Kidney (tissue), 14 donors: ENCODE measurements around the gene PBX3. TPM values are rescaled to one million over a fixed set of nuclear protein-coding genes. Genes with fewer than 3 reads are reported as not detected.

ENCODE experiments used
- DNase-seq, 5 donors: peaks; one replicate each; pipeline ENCODE4 v3.0.0-alpha.2; 2013 to 2020
- FAIRE-seq: peaks from 2 replicates; lab custom pipeline; 2012; peaks lifted over from hg19 to GRCh38; lab: Jason Lieb, UNC
- H3K27ac ChIP-seq, 2 donors: one replicate each; pipeline ENCODE4 v1.7.0; 2013; ENCODE audit warnings: low read depth in 2 of 2, low read length in 2 of 2, inconsistent platforms in 1 of 2
- H3K27me3 ChIP-seq: one replicate; pipeline ENCODE4 v1.7.1; 2013; ENCODE audit warnings: low read length, inconsistent platforms; ENCODE audit not compliant: control insufficient read depth, insufficient read depth
- H3K36me3 ChIP-seq, 3 donors: one replicate each; pipeline versions ENCODE4 v1.7.0 to v1.7.1; 2013; ENCODE audit warnings: low read length in 3 of 3, control low read depth in 1 of 3, inconsistent platforms in 1 of 3; ENCODE audit not compliant: insufficient read depth in 3 of 3, control insufficient read depth in 2 of 3
- H3K4me1 ChIP-seq, 3 donors: one replicate each; pipeline versions ENCODE4 v1.7.0 to v1.7.1; 2013; ENCODE audit warnings: low read length in 3 of 3, inconsistent platforms in 1 of 3, low read depth in 1 of 3; ENCODE audit not compliant: control insufficient read depth in 2 of 3, insufficient read depth in 2 of 3
- H3K4me3 ChIP-seq, 3 donors: one replicate each; pipeline versions ENCODE4 v1.7.0 to v1.8.1; 2013; ENCODE audit warnings: low read length in 3 of 3, control low read depth in 1 of 3, inconsistent platforms in 1 of 3
- H3K9ac ChIP-seq, 3 donors: one replicate each; pipeline versions ENCODE4 v1.7.0 to v1.7.1; 2013; ENCODE audit warnings: low read length in 3 of 3, control low read depth in 1 of 3, inconsistent platforms in 1 of 3
- H3K9me3 ChIP-seq, 3 donors: one replicate each; pipeline versions ENCODE4 v1.7.0 to v1.7.1; 2013; ENCODE audit warnings: low read length in 3 of 3, control low read depth in 1 of 3, inconsistent platforms in 1 of 3; ENCODE audit not compliant: control insufficient read depth in 2 of 3, insufficient read depth in 1 of 3
- intact Hi-C: fragments of 100-400 bp; cut with DNase I; formaldehyde crosslinking; loops from one replicate; pipeline ENCODE4 v1.11.1; 2022
- polyA plus RNA-seq: library from polyadenylated mRNA; stranded (reverse); fragments of 350-450 nt; fragmentation: Illumina TruSeq; extraction: RNeasy Lipid Tissue Mini Kit (QIAGEN cat#74804); gene quantifications from one replicate; pipeline ENCODE4 v1.2.3, GENCODE V29; 2014; ENCODE audit warnings: low read depth, low replicate concordance; ENCODE audit not compliant: insufficient read depth
- total RNA-seq: library from RNA; stranded (reverse); fragmentation: NEBNext Ultra II Directional; extraction: Animal tissue kit (Norgen Biotek cat#: 25700); gene quantifications from one replicate; pipeline ENCODE4 v1.2.1, GENCODE V29; 2021
- TF ChIP-seq, protein P1 (sequence below): IDR thresholded peaks from 3 replicates; pipeline ENCODE4 v1.5.1; 2012; ENCODE audit warnings: mild to moderate bottlenecking, moderate library complexity, borderline replicate concordance; ENCODE audit not compliant: insufficient read depth; ENCODE audit errors: extremely low read depth
- donor health status: control.
- donor health status: control.
- donor health status: control.
- donor health status: control.
- donor health status: control.
- donor health status: DM: yes; HTN: yes; CAD: no.
- donor health status: Normal renal cell carcinoma (clear cell type).

The PBX3 gene
- total and polyA plus RNA-seq, 2 donors from 2014 or later, result 10.2 to 23.6 TPM

DNA sequence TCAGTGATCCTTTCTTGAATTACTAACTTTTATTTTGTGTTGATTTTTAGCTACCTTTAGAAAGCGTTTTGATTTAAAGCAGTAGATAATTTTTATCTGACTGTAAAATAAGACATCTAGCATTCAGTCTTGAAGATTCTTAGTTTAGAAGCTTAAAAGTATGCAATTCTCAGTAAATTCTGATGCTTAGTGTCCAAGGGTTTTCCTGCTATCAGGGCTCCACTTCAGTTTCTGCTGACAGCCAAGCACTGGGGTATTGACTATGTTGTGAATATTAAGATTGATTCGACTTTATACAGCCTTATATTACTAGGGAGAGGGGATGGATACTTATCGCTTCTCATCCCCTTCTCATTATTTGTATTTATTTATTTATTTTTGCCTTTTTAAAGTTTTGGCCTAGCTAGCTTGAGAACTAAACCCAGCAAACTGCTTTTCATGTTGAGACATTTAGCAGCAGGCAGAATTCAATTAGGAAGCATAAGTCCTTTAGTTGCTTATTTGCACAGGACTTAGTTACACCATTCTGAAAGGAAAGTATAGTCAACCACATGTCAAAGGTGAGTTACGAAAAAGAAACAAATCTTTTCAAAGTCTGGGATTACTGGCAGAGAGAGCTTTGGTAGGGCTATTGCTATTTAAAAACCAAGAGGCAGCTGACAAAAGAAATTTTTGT is 2.9 kb downstream of the PBX3 start:
- H3K36me3 ChIP-seq, result no peaks in the 10 kb centered on the region
- peaks cover 0 to 10% (median 0%) of the 10 kb centered on the region in 3 donors for H3K4me1 ChIP-seq
- peak overlapping the region in 1 of 3 donors; percentile 17 for H3K9ac ChIP-seq
- no peak overlapping the region for H3K4me3 ChIP-seq
- no peaks in the 10 kb centered on the region for H3K9me3 ChIP-seq
- DNase-seq (no peak), FAIRE-seq (no peak)
- intact Hi-C loops, result no loop called here
- TF ChIP-seq, protein P1, sequence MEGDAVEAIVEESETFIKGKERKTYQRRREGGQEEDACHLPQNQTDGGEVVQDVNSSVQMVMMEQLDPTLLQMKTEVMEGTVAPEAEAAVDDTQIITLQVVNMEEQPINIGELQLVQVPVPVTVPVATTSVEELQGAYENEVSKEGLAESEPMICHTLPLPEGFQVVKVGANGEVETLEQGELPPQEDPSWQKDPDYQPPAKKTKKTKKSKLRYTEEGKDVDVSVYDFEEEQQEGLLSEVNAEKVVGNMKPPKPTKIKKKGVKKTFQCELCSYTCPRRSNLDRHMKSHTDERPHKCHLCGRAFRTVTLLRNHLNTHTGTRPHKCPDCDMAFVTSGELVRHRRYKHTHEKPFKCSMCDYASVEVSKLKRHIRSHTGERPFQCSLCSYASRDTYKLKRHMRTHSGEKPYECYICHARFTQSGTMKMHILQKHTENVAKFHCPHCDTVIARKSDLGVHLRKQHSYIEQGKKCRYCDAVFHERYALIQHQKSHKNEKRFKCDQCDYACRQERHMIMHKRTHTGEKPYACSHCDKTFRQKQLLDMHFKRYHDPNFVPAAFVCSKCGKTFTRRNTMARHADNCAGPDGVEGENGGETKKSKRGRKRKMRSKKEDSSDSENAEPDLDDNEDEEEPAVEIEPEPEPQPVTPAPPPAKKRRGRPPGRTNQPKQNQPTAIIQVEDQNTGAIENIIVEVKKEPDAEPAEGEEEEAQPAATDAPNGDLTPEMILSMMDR, result no peak
- H3K27me3 ChIP-seq, result no peaks in the 10 kb centered on the region
- no peak overlapping the region for H3K27ac ChIP-seq

DNA sequence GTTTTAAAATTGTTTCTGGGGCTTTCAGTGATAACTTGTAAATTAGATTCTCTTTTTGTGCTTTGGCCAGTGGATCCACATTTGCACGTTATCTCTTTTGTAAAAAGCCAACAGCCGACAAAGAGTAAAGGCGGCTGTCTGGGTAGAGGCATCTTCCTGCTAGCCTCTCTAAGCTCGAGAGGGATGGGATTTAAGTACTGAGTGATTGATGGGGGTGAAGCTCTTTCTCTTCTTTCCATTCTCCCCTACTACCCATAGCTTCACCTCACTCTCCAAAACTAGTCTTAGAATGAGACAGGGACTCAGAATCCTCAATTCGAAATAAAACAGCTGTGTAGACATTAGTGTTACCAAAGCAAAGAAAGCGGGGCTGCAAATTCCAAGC is 3.4 kb downstream of the PBX3 start:
- no peaks in the 10 kb centered on the region for H3K27me3 ChIP-seq
- H3K27ac ChIP-seq, result no peak overlapping the region
- FAIRE-seq (no peak), DNase-seq (peak in 2 of 5 donors; percentile 61 to 66)
- no peaks in the 10 kb centered on the region for H3K9me3 ChIP-seq
- TF ChIP-seq, protein P1, result no peak
- H3K36me3 ChIP-seq, result no peaks in the 10 kb centered on the region
- H3K4me1 ChIP-seq, result peaks cover 0 to 8% (median 0%) of the 10 kb centered on the region in 3 donors
- intact Hi-C loops, result no loop called here
- no peak overlapping the region for H3K4me3 ChIP-seq
- H3K9ac ChIP-seq, result no peak overlapping the region

DNA sequence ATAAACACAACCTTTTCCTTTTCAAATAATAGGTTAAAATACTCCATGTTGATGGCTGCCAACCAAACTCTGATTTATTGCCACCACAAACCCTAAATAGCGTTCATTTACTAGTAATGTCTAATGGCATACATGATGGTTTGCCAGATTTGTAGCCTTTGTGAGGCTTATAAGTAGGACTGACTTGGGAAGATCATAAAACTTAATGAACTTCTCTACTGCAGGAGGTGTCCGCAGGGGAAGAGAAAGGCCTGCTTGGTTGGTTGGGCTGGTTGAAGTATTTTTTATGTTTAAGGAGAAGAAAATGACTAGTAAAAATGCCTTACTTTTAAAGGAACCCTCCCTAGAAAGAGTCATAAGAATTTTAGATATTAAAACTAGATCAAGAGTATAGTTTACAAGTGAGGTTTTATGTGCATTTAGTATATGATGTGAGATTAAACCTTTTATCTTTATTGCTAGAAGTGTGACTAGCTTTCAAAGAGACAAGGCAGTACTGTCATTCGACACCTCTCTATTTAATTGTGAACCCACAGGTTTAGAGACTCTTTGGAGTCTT is 5.0 kb downstream of the PBX3 start:
- intact Hi-C loops, result no loop called here
- Histone ChIP-seq H3K9ac (no peak overlapping the region), H3K36me3 (no peaks in the 10 kb centered on the region), H3K9me3 (no peaks in the 10 kb centered on the region), H3K27ac (no peak overlapping the region), H3K4me3 (no peak overlapping the region), H3K27me3 (no peaks in the 10 kb centered on the region), H3K4me1 (peaks cover 0 to 5% (median 0%) of the 10 kb centered on the region in 3 donors)
- peak in 2 of 5 donors; percentile 53 to 72 for DNase-seq
- TF ChIP-seq, protein P1, result no peak
- FAIRE-seq, result no peak
